DND-41 (cell line): ENCODE measurements around the gene SLC5A6.

Source experiments
- CTCF ChIP-seq: IDR thresholded peaks from 2 replicates; pipeline ENCODE4 v1.5.1; 2012; ENCODE audit warnings: borderline replicate concordance, low read length, moderate library complexity, mild to moderate bottlenecking; ENCODE audit not compliant: poor library complexity, severe bottlenecking; ENCODE audit errors: extremely low read depth
- EZH2 ChIP-seq: IDR thresholded peaks from 3 replicates; pipeline ENCODE4 v1.6.1; 2012; ENCODE audit warnings: borderline replicate concordance, low read depth, mild to moderate bottlenecking, moderate library complexity, low read length, inconsistent platforms; ENCODE audit not compliant: severe bottlenecking

- TF ChIP-seq EZH2 = no peak
- no peak for TF ChIP-seq CTCF
These were observed 33.6 kb upstream of the SLC5A6 start for GRCh38 chr2:27245626-27246025.
